DMS 273 (cell line): Measurements from ENCODE around the gene PCDHGB1.
"Not testable (repeated sequence)": the region's sequence is repeated elsewhere in the genome, so short reads cannot be mapped to it uniquely, and the experiment has no call there.

ENCODE experiments used
- DNase-seq: peaks from one replicate; lab custom pipeline; 2025; ENCODE audit not compliant: unreplicated experiment; lab: John Stamatoyannopoulos, UW

The PCDHGB1 gene

GRCh38 chr5:141345327-141345726 is 4.6 kb upstream of the PCDHGB1 start:
- DNase-seq, result no peak

DNA sequence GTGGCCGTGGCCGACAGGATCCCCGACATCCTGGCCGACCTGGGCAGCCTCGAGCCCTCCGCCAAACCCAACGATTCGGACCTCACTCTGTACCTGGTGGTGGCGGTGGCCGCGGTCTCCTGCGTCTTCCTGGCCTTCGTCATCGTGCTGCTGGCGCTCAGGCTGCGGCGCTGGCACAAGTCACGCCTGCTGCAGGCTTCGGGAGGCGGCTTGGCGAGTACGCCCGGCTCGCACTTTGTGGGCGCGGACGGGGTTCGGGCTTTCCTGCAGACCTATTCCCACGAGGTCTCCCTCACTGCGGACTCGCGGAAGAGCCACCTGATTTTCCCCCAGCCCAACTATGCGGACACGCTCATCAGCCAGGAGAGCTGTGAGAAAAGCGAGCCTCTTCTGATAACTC is 3.9 kb upstream of the PCDHGB1 start:
- not testable (repeated sequence) for DNase-seq

- no peak for DNase-seq
Measured at GRCh38 chr5:141351591-141351990, 1.7 kb downstream of the PCDHGB1 start.

DNA sequence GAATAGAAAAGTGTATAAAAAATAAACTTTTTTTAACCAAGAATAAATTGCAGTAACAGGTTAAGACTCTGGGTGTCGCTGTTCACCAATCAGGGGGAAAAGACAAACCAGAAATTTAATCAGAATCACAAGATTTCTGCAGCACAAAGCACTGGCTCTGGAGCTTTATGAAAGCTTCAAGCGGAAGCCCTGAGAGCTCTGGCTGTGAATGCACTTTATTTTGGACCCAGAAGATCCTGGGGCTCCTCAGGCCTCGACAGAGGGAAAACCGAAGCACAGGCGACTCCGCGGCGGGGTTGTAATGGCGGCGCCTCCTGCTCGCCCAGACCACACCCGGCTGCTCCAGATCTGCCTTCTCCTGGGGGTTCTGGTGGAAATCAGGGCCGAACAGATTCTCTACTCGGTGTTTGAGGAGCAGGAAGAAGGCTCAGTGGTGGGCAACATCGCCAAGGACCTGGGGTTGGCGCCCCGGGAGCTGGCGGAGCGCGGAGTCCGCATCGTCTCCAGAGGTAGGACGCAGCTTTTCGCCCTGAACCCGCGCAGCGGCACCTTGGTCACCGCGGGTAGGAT is 5.1 kb downstream of the PCDHGB1 start, which contains the start of gene PCDHGA4:
TSS of gene PCDHGA4 (plus strand) at position 122 of the 570 bp plus-strand sequence. CDS start at position 209, 87 bp downstream.
- DNase-seq, result peak; percentile 13

DNA sequence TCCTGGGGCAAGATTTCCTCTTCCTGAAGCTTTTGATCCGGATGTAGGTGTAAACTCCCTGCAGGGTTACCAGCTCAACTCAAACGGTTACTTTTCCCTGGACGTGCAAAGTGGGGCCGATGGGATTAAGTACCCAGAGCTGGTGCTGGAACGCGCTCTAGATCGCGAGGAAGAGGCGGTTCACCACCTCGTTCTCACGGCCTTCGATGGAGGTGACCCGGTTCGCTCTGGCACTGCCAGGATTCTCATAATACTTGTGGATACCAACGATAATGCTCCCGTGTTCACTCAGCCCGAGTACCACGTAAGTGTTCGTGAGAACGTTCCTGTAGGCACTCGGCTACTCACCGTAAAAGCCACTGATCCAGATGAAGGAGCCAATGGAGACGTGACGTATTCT is 5.7 kb downstream of the PCDHGB1 start:
- DNase-seq, result no peak

DNA sequence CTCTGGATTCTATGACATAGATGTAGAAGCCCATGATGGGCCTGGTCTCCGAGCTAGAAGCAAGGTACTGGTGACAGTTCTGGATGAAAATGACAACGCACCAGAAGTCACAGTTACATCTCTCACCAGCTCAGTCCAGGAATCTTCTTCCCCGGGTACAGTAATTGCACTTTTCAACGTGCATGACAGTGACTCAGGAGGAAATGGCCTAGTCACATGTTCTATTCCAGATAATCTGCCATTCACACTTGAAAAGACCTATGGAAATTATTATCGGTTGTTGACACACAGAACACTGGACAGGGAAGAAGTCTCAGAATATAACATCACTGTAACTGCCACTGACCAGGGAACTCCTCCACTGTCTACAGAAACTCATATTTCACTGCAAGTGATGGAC is 6.2 kb downstream of the PCDHGB1 start:
- no peak for DNase-seq

DNA sequence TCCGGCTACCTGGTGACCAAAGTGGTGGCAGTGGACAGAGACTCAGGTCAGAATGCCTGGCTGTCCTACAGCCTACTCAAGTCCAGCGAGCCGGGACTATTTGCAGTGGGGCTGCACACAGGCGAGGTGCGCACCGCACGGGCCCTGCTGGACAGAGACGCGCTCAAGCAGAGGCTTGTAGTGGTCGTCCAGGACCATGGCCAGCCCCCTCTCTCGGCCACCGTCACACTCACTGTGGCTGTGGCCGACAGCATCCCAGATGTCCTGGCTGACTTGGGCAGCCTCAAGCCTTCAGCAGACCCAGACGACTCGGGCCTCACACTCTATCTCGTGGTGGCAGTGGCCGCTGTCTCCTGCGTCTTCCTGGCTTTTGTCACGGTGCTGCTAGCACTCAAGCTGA is 7.1 kb downstream of the PCDHGB1 start:
- no peak for DNase-seq

GRCh38 chr5:141359790-141360426 is 10.0 kb downstream of the PCDHGB1 start, which contains the start of gene PCDHGB2:
Gene PCDHGB2, plus strand, starts transcription at chr5:141359994. Its CDS starts 142 bp downstream, at chr5:141360136.
- peak; percentile 11 for DNase-seq

DNA sequence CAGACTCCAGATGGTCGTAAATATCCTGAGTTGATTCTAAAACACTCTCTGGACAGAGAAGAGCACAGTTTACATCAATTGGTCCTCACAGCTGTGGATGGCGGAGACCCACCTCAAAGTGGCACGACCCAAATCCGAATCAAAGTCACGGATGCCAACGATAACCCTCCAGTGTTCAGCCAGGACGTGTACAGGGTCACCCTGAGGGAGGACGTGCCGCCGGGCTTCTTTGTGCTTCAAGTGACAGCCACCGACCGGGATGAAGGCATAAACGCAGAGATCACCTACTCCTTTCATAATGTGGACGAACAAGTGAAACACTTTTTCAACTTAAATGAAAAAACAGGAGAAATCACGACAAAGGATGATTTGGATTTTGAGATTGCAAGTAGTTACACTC is 10.8 kb downstream of the PCDHGB1 start:
- DNase-seq, result no peak

GRCh38 chr5:141362719-141363118 is 12.8 kb downstream of the PCDHGB1 start:
- DNase-seq, result no peak

DNA sequence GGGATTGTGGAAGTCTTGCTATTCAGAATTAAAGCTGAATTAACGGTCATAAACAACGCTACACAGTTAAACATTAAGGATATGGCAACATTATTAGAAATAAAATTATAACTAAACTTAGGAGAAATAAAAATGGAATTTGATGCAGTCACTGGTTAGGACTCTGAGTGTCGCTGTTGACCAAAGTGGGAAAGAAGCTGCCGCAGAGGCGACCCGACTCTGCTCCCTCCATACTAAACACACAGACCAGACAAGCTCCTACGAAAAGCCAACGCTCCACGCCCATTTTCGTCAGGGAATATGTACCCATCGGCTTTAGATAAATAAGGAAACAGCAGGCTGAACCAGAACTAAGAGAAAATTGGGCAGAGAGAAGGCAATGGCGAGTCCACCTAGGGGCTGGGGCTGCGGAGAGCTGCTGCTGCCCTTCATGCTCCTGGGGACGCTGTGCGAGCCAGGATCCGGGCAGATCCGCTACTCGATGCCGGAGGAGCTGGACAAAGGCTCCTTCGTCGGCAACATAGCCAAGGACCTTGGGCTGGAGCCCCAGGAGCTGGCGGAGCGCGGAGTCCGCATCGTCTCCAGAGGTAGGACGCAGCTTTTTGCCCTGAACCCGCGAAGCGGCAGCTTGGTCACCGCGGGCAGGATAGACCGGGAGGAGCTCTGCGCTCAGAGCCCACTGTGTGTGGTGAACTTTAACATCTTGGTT is 14.2 kb downstream of the PCDHGB1 start, which contains the start of gene PCDHGA5:
TSS of gene PCDHGA5 (plus strand) at position 211 of the 709 bp plus-strand sequence. CDS start at position 380, 169 bp downstream.
- no peak for DNase-seq

- DNase-seq, result no peak
Measured at GRCh38 chr5:141366016-141366896, 16.4 kb downstream of the PCDHGB1 start.

- no peak for DNase-seq
Measured at GRCh38 chr5:141369994-141370848, 20.3 kb downstream of the PCDHGB1 start, which contains the start of gene PCDHGB3. Gene PCDHGB3, plus strand, starts transcription at chr5:141370242. Its CDS starts 153 bp downstream, at chr5:141370395.

GRCh38 chr5:141371572-141372475 is 21.9 kb downstream of the PCDHGB1 start:
- DNase-seq, result no peak

- DNase-seq, result no peak
Measured at GRCh38 chr5:141373673-141374317, 23.9 kb downstream of the PCDHGB1 start, which contains the start of gene PCDHGA6. Gene PCDHGA6, plus strand, starts transcription at chr5:141373891. Its CDS starts 193 bp downstream, at chr5:141374084.

DNA sequence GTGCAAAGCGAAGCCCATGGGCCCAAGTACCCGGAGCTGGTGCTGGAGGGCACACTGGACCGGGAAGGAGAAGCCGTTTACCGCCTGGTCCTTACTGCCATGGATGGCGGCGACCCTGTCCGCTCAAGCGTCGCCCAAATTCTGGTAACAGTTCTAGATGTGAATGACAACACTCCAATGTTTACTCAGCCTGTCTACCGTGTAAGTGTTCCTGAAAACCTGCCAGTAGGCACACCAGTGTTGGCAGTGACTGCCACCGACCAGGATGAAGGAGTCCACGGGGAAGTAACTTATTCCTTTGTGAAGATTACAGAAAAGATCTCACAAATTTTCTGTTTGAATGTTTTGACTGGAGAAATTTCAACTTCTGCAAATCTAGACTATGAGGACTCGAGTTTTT is 24.7 kb downstream of the PCDHGB1 start:
- no peak for DNase-seq

GRCh38 chr5:141375444-141376155 is 25.7 kb downstream of the PCDHGB1 start:
- DNase-seq, result not testable (repeated sequence)
